Right ventricle myocardium superior (tissue), 1 donor: ENCODE data around the gene RPL7L1. TPM values are rescaled to one million over a fixed set of nuclear protein-coding genes. Genes with fewer than 3 reads are reported as not detected.
"Not testable (repeated sequence)": the region's sequence is repeated elsewhere in the genome, so short reads cannot be mapped to it uniquely, and the experiment has no call there.

Experiments used
- ATAC-seq: fragments of 200-7000 bp; cut with Tn5 transposase; one replicate; pipeline ENCODE4 v1.9.1; 2020; ENCODE audit warnings: mild to moderate bottlenecking; ENCODE audit not compliant: poor library complexity
- DNase-seq: peaks from one replicate; pipeline ENCODE4 v3.0.0-alpha.2; 2020
- intact Hi-C: fragments of 100-400 bp; cut with DNase I; formaldehyde crosslinking; loops from one replicate; pipeline ENCODE4 v1.11.2; 2022
- total RNA-seq: library from RNA; stranded (reverse); fragmentation: NEBNext Ultra II Directional; extraction: Animal tissue kit (Norgen Biotek cat#: 25700); gene quantifications from one replicate; pipeline ENCODE4 v1.2.1, GENCODE V29; 2021
- donor health status: DM: no; HTN: yes; CAD: no; lungs with severe emphysema.

RPL7L1 gene
- total RNA-seq, 1 donor from 2014 or later, result 39.5 TPM

DNA sequence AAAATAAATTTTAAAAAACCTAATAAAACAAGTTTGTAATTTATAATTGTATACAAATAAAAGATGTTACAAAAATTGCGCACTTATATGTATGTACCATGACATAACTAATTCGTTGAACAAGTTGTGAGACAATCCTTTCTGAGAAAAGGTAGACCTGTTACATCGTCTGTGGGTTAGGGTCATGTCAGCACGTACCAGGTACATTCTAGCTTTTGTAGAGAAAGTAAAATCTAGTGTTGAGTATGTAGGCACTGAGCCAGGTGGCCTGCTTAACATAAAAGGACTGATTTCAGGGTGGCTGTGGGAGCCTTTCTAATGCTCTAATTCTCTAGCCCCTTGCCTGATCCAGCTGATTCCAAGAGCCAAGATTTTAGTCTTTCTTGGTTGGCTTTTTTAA lies 10.4 kb downstream of the RPL7L1 start:
- intact Hi-C loops, result no loop called here
- DNase-seq (no peak), ATAC-seq (no peak)

DNA sequence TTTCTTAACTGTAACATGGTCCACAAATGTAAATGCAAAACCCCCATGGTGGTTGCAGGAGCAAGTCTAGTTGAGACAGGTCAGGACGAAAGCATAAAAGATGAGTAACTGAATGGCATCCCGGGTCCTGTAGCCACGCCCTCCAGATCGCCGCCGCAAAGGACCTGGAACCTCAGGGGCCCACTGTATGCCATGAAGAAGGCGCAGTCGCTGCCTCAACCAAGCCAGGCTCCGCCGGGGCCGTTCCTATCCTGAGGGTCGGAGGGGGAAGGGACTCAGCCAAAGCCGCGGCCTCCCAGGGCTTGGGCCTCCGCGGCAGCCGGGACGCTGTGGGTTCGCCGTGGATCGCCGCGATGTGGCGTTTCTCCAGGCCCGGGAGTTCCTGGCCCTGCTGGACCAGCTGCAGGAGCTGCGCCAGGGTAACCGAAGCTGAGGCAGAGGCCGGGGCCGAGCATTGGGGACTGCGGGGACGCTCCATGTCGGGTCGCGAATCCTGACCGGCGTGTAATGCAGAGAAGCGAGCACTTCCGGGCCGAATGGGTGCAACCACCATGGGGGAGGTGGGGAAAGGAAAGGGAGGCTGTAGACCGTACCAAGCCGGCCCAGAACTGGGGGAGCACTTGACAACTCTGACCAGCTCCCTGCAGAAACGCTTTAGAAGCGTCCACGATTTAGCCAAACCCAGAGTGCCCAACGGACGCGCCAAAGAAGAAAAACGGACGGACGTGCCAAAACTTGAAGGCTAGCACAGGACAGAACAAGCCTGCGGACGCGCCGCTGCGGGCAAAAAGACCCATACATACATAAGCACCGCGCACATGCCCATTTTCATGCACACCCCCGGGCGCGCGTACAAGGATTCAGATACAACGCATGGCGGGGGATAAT lies 11.1 kb downstream of the RPL7L1 start:
- ATAC-seq, result peak; percentile 98
- intact Hi-C loops, result no loop called here
- peak; percentile 96 for DNase-seq

DNA sequence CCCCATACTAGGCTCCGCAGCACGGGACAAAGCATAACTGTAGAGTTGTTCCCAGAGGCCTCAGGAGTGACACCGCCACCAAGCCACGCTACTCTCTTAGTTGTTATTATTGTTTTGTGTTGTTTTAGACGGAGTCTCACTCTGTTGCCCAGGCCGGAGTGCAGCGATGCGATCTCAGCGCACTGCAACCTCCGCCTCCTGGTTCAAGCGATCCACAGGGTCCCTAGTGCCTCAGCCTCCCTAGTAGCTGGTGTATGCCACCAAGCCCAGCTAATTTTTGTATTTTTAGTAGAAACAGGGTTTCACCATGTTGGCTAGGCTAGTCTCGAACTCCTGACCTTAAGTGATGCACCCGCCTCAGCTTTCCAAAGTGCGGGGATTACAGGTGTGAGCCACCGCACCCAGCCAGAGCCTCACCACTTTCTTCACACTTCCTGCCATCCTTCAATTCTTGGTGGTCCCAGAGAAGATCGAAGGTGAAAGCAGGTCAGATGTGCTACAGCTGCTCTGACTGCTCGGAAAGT lies 11.8 kb downstream of the RPL7L1 start:
- intact Hi-C loops, result no loop called here
- ATAC-seq (no peak), DNase-seq (no peak)

DNA sequence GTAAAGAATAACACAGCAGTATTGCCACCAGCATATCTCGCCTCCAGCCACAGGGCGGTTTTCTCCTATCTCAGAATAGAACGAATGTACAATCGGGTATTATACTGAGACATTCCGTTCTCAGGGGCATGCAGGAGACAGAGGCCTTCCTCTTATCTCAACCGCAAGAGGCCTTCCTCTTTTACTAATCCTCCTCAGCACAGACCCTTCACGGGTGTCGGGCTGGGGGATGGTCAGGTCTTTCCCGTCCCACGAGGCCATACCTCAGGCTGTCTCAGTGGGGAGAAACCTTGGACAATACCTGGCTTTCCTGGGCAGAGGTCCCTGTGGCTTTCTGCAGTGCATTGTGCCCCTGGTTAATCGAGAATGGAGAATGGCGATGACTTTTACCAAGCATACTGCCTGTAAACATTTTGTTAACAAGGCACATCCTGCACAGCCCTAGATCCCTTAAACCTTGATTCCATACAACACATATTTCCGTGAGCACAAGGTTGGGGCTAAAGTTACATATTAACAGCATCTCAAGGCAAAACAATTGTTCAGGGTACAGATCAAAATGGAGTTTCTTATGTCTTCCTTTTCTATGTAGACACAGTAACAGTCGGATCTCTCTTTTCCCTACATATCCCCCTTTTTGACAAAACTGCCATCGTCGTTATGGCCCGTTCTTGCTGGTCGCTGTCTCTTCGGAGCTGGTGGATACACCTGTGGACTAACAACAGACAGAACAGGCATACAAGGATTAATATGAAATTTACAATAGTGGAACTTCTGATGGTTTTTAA lies 14.8 kb downstream of the RPL7L1 start:
- not testable (repeated sequence) for ATAC-seq

DNA sequence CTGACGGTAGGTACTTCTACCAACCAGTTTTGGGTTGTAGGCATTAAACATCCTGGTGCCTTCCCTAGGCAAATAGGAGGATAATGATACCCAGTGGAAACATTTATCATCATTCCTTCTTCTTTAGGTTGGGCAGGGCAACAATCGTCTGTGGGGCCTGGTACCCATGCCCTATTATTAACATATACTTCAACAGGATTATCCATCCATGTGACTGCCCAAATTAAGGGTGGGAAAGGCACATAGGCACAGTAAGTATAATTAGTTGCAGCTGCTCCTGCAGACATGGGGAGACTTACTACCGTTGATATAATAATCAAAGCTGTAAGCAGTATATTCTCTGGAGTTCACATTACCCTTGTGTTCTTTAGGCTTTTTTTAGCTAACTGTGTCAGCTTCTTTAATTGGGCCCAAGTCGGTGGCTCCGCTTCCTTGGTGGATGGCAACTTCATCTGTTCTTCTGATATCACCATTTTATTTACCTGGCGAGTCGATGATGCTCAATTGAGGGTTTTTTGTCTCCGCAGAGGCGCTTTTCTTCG lies 16.8 kb downstream of the RPL7L1 start:
- intact Hi-C loops, result no loop called here
- DNase-seq (no peak), ATAC-seq (no peak)

More for the DNA sequence above, 14.8 kb downstream of the RPL7L1 start:
- DNase-seq, intact Hi-C loops: not testable (repeated sequence)

DNA sequence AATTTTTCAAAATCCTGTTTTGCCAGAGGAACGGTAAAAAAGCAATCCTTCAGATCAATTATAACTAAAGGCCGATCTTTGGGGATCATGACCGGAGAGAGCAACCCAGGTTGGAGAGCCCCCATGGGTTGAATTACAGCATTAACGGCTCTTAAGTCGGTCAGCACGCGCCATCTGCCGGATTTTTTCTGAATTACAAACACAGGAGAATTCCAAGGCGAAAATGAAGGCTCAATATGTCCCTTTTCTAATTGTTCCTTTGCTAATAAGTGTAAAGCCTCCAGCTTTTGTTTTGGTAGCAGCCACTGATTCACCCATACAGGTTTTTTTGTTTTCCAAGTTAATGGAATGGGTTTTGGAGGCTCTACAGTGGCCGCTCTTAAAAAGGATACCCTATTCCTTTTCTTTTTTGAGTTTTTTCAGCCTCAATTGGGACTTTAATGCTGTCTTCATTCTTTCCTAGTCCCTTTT lies 19.5 kb downstream of the RPL7L1 start:
- intact Hi-C loops, result no loop called here
- DNase-seq (no peak), ATAC-seq (no peak)

DNA sequence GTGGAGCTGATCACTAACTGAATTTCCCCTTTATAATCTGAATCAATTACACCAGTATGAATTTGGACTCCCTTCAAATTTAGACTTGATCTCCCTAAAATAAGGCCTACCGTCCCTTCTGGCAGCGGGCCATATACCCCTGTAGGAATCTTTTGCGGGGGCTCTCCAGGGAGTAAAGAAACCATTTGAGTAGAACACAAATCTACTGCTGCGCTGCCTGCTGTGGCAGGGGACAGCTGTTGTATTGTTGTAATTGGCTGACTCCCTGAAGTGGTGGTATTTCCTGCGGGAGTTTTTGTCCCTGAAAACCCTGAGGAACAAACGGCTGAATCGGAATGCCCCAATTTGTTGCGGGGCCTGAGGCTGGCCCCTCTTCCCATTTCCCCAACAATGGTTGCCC lies 20.5 kb downstream of the RPL7L1 start:
- intact Hi-C loops, result loop anchor here (5.0 to 10.0 kb wide), 3 partner anchors 75 to 435 kb away; partner anchors contain the start of gene PEX6
- no peak for DNase-seq
- ATAC-seq, result no peak

DNA sequence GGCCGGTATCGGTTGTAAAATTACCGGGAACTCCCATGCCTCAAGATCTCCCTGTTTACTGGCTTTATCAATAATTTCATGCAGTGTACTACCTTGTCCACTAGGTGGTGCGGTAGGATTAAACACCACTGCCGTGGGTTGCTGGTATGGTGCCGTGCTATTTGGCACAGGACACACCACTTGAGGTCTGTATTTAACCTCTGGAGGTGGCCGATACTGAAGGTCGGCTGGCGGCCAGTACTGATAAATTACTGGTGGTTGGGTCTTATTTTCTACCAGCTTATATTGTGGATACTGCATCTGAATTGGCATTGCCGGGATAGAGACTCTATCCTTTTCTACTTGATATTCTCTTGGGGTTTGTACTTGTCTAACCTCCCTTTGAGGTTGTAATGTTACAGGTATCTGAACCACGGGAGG lies 22.1 kb downstream of the RPL7L1 start:
- ATAC-seq (peak; percentile 98), DNase-seq (peak; percentile 86)
- intact Hi-C loops, result loop anchor here (5.0 to 10.0 kb wide), 3 partner anchors 73 to 433 kb away; partner anchors contain the start of gene PEX6

DNA sequence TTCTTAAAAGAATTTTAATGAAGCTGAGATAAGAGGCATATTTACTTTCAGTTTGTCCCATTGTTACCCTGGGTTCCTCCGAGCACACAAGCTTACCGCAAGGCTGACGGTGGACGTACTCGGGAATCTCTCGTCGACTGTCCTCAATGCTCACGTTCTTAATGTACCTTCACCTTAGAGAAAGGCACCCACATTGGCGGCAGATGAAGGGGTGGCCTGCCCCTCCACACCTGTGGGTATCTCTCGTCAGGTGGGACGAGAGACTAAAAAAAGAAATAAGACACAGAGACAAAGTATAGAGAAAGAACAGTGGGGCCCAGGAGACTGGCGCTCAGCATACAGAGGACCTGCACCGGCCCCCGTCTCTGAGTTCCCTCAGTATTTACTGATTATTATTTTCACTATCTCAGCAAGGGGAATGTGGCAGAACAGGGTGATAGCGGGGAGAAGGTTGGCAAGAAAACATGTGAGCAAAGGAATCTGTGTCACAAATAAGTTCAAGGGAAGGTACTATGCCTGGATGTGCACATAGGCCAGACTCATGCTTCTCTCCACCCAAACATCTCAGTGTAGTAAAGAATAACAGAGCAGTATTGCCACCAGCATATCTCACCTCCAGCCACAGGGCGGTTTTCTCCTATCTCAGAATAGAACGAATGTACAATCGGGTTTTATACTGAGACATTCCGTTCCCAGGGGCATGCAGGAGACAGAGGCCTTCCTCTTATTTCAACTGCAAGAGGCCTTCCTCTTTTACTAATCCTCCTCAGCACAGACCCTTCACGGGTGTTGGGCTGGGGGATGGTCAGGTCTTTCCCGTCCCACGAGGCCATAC lies 23.2 kb downstream of the RPL7L1 start:
- DNase-seq, result not testable (repeated sequence)
- peak; percentile 33 for ATAC-seq
- intact Hi-C loops, result loop anchor here (5.0 to 10.0 kb wide), 3 partner anchors 72 to 432 kb away; partner anchors contain the start of gene PEX6

DNA sequence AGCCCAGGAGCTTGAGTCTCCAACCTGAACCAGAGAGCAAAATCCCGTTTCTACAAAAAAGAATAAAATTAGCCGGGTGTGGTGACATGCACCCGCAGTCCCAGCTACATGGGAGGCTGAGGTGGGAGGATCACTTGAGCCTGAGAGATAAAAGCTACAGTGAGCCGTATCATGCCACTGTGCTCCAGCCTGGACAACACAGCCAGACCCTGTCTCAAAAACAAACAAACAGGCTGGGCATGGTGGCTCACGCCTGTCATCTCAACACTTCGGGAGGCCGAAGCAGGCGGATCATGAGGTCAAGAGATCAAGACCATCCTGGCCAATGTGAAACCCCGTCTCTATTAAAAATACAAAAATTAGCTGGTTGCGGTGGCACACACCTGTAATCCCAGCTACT lies 25.1 kb downstream of the RPL7L1 start:
- intact Hi-C loops, result loop anchor here (5.0 to 10.0 kb wide), 3 partner anchors 70 to 430 kb away; partner anchors contain the start of gene PEX6
- ATAC-seq (no peak), DNase-seq (no peak)

DNA sequence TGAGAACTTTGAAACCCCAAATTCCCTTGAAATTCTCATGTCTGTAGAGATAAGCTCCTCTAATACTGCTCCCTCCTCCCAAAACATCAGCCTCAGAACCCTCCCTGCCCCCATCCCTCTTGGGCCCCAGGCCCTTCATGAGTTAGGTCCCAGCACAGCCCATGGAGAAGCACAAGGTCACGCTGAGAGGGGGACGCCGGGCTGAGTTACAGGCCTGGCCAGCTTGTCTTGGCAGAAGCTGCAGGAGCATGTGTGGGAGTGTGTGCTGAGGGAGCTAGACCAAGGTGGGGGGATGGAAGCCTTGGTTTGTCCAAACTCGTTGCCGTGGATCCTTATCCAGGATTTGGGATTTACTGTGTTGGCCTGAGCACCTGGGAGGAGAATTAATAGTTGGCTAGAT lies 27.9 kb downstream of the RPL7L1 start:
- peak; percentile 58 for DNase-seq
- intact Hi-C loops, result loop anchor here (10.0 kb wide), 2 partner anchors 67 to 427 kb away; partner anchors contain the start of gene PEX6
- ATAC-seq, result peak; percentile 73

DNA sequence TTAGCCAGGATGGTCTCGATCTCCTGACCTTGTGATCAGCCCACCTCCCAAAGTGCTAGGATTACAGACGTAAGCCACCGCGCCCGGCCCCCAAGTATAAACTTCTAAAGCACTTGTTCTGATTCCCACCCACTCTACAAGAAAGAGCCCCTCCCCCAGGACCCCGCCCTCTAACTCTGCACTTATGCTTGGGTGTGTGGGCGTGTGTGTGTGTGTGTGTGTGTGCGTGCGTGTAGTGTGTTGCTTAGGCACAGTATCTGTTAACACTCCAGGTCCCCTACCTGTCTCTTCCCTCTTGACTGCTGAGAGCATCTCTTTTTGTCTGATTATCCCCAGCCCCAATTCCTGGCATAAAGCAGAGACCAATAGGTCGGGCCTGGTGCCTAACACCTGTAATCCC lies 30.4 kb downstream of the RPL7L1 start:
- DNase-seq (no peak), ATAC-seq (no peak)
- intact Hi-C loops, result loop anchor here (10.0 kb wide), 2 partner anchors 65 to 425 kb away; partner anchors contain the start of gene PEX6

DNA sequence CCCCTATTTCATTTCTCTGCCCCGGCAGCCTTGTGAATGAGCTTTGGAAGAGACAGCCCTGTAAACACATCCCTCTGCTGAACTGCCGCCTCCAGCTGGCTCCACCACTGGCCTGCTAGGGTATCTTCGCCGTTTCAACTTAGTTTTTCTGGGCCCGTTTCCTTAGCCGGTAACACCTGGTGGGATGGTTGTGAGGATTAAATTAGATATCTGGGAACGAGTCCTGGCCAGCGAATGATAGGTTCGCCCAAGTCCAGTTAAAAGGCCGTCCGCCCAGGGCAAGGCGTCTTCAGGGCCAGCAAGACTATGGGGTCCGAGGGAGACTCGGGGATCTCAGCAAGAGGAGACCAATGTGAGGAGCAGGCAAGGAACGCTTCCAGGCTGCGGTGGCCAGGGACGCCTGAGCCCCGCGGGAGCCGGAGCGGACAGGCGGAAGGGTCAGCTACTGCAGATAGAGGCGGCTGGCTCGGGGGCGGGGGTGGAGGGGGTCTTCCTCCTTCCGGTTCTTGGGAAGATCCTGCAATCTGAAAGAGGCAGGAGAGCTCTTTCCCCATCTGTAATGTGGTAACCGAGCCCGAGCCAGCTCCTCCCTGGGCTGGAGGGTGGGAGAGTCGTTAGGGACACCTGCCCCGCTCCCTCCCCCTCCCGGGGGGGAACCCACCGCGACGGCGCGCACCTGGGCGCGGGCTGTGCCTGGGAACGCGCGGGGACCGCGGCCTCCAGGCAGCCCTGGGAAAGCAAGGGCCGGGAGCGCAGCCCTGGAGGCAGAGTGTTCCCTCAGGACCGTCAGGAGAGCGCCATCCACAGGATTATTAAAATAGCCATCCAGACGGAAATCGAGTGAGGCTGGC lies 32.0 kb downstream of the RPL7L1 start:
- DNase-seq, result no peak
- ATAC-seq, result no peak
- intact Hi-C loops, result no loop called here

DNA sequence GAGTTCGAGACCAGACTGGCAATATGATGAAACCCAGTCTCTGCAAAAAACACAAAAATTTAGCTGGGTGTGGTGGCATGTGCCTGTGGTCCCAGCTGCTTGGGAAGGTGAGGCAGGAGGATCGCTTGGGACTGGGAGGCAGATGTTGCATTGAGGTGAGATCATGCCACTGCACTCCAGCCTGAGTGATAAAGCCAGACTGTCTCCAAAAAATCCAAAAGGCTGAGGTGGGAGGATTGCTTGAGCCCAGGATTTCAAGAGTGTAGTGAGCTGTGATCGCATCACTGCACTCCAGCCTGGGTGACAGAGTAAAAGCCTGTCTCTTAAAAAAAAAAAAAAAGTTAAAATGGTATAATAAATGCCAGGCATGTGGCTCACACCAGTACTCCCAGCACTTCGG lies 35.1 kb downstream of the RPL7L1 start:
- ATAC-seq (no peak), DNase-seq (no peak)
- intact Hi-C loops, result no loop called here

DNA sequence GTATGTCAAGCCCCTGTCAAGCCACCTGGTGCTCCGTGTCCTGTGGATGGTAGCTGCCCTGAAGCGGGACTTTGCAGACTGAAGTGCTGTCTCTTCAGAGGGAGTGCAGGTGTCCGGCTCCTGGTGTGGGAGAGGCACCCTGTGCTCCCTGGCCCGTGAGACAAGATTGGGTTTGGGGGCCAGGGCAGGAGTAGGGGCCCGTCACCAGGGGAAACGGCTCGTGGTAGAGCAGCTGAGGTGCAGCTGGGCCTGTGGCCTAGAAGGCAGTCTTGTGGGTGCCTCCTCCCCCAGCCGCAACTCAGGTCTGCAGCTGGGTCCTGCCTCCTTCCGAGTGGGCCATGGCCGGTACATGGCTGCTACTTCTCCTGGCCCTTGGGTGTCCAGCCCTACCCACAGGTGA lies 36.3 kb downstream of the RPL7L1 start, which contains the start of gene PTCRA:
TSS of gene PTCRA (plus strand) at position 322 of the 400 bp plus-strand sequence. CDS start at position 339, 17 bp downstream.
- DNase-seq, result no peak
- no peak for ATAC-seq
- intact Hi-C loops, result no loop called here

DNA sequence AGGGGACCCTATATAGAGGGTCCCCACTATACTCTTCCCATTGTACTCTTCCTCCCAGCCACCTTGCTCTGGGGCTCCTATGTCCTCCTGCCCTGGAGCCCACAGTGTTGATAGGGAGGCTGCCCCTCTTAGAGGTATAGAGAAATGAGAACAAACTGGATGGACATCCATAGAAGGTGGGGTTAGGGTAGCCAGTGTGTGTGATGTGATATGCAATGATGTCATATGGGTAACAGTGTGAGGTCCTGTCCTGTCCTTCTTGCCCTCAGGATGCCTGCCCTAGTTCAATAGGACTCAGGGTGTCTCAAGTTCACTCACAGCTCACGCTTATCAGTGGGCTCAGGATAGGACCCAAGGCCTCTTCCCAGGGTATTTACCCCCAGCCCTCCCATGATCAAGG lies 36.9 kb downstream of the RPL7L1 start:
- intact Hi-C loops, result no loop called here
- no peak for DNase-seq
- ATAC-seq, result no peak

DNA sequence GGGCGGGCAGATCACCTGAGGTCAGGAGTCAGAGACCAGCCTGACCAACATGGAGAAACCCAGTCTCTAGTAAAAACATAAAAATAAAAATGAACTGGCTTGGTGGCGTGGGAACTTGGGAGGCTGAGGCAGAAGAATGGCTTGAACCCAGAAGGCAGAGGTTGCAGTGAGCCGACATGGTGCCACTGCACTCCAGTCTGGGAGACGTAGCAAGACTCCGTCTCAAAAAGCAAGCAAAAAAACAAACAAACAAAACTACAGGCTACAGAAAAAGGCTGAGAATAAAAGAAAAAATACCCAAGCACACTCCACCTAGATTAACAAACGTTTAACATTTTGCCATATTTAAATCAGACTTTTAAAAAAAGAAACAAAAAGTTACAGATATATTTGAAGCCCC lies 42.4 kb downstream of the RPL7L1 start:
- ATAC-seq (no peak), DNase-seq (no peak)
- intact Hi-C loops, result no loop called here
